IPS DF 4.7 (cell line): Measurements from ENCODE around the gene SESN3.
"Not testable (repeated sequence)": the region's sequence is repeated elsewhere in the genome, so short reads cannot be mapped to it uniquely, and the experiment has no call there.

Experiments used
- DNase-seq: peaks from one replicate; pipeline ENCODE4 v3.0.0-alpha.2; 2013; ENCODE audit warnings: low spot score; ENCODE audit errors: extremely low read depth

The SESN3 gene

DNA sequence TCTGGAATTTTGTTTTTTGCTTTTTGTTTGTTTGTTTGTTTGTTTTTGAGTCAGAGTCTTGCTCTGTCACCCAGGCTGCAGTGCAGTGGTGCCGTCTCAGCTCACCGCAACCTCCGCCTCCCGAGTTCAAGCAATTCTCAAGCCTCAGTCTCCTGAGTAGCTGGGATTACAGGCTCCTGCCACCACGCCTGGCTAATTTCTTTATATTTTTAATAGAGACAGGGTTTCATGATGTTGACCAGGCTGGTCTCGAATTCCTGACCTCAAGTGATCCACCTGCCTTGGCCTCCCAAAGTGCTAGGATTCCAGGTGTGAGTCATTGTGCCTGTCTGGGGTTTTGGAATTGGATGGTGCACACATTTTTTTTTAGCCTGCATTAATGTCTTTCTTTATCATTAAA, 20.9 kb upstream of the SESN3 start:
- not testable (repeated sequence) for DNase-seq

GRCh38 chr11:95248666-95249467, 17.9 kb upstream of the SESN3 start:
- no peak for DNase-seq

GRCh38 chr11:95247883-95248282, 16.9 kb upstream of the SESN3 start:
- DNase-seq: no peak

GRCh38 chr11:95247127-95247684, 16.2 kb upstream of the SESN3 start:
- no peak for DNase-seq

DNA sequence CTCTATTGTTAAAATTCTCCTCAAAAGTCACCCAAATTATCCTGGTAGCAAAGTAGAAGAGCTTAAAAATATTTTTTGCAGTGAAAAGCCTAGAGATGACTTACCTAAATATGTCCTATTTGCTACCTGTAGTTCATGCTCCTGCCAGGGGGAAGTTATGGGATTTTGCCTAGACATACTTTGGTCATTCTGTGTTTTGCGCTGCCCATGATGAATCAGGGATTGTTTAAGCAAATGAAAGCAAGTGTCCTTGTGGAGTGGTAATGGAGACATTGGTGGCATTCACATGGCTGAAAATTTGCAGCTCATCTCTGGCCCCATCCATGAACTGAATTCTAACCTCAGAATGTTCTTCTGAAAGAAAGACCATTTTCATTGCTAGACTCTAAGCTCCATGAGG, 14.6 kb upstream of the SESN3 start:
- no peak for DNase-seq

GRCh38 chr11:95245038-95245437, 14.0 kb upstream of the SESN3 start:
- DNase-seq: no peak

GRCh38 chr11:95243673-95244072, 12.7 kb upstream of the SESN3 start:
- no peak for DNase-seq

GRCh38 chr11:95242845-95243605, 12.0 kb upstream of the SESN3 start:
- no peak for DNase-seq

DNA sequence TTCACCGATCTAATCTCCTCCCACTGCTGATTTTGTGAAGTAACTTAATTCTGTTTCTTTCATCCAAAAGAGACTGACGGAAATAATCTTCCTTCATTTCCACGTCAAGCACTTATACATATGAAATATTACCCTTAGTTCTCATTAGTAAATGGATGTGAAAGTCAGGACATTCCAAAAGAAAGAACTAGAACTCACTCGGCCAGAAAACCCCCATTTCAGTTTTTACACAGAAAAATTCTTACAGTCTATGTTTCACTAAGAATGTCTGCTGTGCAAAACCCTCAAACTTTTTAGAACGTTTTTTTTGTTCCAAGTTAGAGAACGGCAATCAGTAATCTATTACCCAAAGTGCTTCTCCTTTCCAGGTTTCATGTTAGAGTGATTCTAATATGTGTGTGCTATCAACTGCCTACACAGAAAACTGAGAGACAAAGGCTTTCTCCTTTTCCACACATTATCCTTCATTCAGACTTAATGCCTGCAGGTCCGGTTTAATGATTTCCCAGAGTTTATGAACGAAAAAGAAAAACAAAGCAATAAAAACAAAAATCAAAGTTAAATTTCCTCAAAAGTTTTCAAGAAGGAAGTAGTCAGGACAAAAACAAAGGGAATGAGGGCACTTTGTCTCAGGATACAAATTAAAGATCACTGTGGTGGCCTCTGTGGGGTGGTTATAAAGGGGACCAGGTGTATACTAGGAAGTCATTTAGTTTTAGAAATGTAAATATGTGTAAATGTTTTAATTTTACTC, 11.3 kb upstream of the SESN3 start:
- no peak for DNase-seq

- no peak for DNase-seq
Measured at GRCh38 chr11:95241681-95242081, 10.7 kb upstream of the SESN3 start.

DNA sequence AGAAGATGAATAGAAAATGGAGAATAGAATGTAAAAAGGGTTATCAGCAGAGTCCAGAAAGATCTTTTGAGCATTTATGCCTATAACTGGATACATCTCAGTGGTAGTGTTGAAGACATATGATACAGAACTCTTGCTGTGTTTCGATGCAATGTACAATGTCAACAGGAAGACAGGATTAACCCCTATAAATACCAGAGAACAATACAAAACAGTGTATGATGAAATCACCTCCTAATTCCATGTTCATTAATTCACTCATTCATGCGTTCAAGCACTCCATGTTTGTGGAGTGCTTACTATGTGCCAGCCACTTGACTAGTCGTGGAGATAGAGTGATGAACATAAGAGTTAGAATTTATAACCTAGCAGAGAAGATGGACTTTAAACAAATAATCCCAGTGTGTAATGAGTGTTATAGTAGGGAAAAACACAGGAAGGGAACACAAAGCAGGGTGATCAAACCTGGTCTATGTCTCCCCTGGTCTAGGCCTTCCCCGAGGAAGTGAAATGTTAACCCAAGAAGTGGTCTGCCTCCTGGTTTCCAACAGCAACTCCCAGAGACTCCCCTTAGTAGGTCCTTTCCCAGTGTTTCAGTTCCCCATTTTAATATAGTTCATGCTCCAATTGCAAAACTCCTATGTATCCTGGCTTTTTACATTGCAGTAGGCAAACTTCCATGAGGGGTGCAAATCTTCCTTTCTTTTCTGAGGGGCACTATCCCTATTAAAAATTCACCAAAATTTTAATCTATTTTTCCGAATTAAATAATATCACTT, 9.1 kb upstream of the SESN3 start:
- no peak for DNase-seq

DNA sequence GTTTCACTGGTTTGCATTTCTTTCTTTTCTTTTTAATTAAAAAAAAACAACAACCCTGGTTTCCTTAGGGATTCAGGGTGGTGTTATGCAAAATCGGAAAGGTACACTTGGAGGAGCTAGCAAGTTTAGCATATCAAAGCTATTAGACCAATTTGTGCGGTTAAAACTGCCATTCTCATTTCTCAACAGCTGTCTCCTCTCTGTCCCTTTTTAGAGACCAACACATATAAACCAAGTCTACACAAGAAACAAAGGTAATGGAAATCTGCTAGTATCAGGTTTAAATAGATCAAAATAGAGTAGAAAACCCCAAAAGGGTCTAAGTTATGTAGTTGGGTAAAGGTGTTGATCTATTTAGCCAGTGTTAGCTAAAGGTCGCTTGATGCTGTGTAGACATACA, 1.7 kb upstream of the SESN3 start:
- DNase-seq: no peak

GRCh38 chr11:95231881-95232605, 1.0 kb upstream of the SESN3 start:
- DNase-seq: no peak

- DNase-seq: no peak
Measured at GRCh38 chr11:95230810-95231126, 234 bp downstream of the SESN3 start.

DNA sequence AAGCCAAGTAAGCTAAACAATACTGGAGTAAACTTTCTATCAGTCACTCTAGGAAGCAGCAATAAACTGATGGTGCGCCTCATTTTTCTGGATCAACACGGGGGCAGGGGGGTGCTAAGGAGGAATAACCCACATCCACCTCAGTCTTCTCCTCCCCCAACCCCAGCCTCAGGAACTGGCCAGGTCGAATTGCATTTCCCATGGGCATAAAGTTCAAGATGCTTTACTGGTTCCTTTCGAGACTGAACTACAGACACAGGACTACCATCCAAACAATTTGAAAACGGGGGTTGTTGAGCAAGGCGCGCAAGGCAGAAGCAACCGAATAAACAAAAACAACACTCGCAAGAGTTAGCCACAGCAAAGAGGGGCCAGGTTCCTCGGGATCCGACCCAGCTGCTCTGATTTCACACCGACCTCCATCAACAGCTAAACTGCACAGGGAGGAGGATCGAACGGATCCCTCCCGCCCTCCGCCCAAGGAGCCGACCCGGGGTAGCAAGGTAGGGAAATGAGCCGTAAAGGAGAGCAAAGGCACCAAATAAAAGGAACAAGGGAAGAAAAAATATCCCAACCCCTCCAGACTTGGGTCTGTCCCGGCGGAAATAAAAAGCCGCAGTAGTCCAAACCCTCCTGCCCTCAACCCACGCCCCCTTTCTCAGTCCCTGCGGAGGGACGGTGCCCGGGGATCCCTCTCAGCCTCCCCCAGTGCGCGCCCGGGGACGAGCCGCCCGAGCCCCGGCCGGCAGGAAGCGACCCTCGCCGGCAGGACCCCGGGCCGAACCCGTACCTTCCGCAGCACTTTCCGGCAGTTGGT, 801 bp downstream of the SESN3 start:
- DNase-seq: no peak

GRCh38 chr11:95229199-95229992, 1.6 kb downstream of the SESN3 start:
- DNase-seq: no peak

GRCh38 chr11:95228081-95228749, 2.8 kb downstream of the SESN3 start:
- no peak for DNase-seq

- DNase-seq: not testable (repeated sequence)
Measured at GRCh38 chr11:95227060-95227459, 3.9 kb downstream of the SESN3 start.
